ENCODE data around the gene FGF13.

FGF13 gene

DNA sequence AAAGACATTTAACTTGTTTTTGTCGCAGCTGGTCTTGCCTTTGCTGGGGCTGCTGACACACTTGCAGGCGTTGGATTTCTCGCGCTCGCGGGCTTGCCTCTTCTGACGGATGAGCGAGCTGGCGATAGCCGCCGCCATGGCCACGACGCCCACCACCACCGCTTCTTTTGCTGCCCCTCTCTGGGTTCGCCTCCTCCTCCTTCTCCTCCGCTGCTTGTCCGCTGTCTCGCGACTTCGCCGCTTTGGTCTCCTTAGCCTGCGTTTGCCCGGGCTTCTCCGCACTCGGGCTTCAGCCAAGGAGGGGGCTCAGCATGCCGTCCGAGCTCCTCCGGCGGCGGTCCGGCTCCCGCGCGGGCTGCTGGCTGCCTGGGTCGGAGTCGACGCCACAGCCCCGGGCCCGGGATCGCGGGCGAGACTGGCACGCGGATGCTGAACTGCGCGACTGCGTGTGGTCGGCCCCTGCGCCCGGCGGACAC is 613 bp downstream of the FGF13 start:
- H3K4me3 ChIP-seq (replicated peaks; ENCODE audit: low read depth, low read length) = no peak overlapping the region
- DNase-seq (ENCODE audit: extremely low read depth, insufficient read length) = no peak
- no peaks in the 10 kb centered on the region for H3K36me3 ChIP-seq (ENCODE audit: control insufficient read depth, insufficient read depth, low read length)
- TF ChIP-seq, protein P1, sequence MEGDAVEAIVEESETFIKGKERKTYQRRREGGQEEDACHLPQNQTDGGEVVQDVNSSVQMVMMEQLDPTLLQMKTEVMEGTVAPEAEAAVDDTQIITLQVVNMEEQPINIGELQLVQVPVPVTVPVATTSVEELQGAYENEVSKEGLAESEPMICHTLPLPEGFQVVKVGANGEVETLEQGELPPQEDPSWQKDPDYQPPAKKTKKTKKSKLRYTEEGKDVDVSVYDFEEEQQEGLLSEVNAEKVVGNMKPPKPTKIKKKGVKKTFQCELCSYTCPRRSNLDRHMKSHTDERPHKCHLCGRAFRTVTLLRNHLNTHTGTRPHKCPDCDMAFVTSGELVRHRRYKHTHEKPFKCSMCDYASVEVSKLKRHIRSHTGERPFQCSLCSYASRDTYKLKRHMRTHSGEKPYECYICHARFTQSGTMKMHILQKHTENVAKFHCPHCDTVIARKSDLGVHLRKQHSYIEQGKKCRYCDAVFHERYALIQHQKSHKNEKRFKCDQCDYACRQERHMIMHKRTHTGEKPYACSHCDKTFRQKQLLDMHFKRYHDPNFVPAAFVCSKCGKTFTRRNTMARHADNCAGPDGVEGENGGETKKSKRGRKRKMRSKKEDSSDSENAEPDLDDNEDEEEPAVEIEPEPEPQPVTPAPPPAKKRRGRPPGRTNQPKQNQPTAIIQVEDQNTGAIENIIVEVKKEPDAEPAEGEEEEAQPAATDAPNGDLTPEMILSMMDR (IDR thresholded peaks at IDR 0.05; ENCODE audit: insufficient read depth, low read length, poor library complexity, severe bottlenecking) = no peak
- H3K27me3 ChIP-seq (replicated peaks; ENCODE audit: control insufficient read depth, insufficient read depth, low read length) = no peaks in the 10 kb centered on the region

DNA sequence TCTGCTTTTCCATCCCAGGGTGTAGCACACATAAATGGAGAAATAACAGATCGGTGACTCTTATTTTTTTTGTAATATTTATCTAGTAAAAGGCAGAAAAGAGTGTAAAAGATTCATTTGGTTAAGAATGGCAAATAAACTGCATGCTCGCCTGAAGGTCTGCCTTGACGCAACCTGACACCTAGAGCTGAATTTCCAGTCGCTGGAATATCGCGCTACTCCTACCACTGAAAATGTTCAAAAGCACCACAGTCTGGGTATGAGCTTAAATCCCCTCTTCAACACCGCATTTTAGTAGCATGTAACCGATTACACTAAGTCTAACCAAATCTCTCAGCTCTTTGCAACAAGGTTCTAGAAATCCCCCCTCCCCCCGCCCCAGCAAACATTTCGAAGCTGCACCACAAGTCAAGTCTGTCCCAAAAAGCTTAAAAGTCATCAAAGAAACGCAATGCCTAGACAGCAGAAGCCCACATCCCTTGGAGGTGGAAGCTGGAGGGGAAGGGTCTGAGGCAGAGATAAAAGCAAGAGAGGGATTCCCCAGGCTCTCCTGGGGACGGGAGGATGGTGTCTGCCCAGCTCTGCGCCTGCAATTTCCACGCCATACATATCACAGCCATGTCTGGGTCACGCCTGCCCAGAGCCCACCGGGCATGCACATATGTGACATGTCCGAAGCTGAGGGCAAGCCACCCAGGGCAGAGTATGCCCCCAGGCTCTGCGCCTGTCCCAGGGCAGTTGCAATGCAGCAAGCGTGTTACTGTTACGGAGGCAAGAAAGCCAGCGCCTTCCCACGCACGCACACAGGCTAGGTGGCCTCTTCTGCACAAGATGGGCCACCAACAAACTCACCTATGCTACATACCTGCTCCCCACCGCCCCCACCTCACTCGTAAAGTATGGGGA is 1.4 kb downstream of the FGF13 start:
- no peak for DNase-seq (ENCODE audit: extremely low read depth, insufficient read length)
- no peaks in the 10 kb centered on the region for H3K27me3 ChIP-seq (replicated peaks; ENCODE audit: control insufficient read depth, insufficient read depth, low read length)
- TF ChIP-seq, protein P1 (IDR thresholded peaks at IDR 0.05; ENCODE audit: insufficient read depth, low read length, poor library complexity, severe bottlenecking) = no peak
- H3K36me3 ChIP-seq (ENCODE audit: control insufficient read depth, insufficient read depth, low read length) = no peaks in the 10 kb centered on the region
- H3K4me3 ChIP-seq (replicated peaks; ENCODE audit: low read depth, low read length) = no peak overlapping the region

DNA sequence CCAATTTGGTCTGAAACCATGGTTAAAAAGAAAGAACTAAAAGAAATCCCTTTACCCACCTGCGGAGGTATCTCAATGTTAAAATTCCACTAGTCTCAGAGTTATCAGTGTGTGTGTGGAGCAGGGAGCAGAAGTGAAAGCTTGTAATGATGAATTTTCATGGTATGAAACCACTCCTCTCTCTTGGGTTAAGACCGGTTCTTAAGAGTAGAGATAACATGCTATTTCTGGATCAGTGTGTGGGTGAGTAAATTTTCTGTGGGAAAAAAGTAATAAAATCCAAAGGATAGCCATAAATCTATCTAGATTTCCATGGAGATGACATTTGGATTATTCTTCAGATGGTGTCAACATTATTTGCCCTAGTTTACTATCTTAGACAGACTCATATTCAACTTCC is 3.2 kb downstream of the FGF13 start:
- TF ChIP-seq, protein P1 (IDR thresholded peaks at IDR 0.05; ENCODE audit: insufficient read depth, low read length, poor library complexity, severe bottlenecking) = no peak
- Histone ChIP-seq H3K4me3 (replicated peaks; ENCODE audit: low read depth, low read length) (no peak overlapping the region), H3K36me3 (ENCODE audit: control insufficient read depth, insufficient read depth, low read length) (no peaks in the 10 kb centered on the region), H3K27me3 (replicated peaks; ENCODE audit: control insufficient read depth, insufficient read depth, low read length) (no peaks in the 10 kb centered on the region)
- no peak for DNase-seq (ENCODE audit: extremely low read depth, insufficient read length)

DNA sequence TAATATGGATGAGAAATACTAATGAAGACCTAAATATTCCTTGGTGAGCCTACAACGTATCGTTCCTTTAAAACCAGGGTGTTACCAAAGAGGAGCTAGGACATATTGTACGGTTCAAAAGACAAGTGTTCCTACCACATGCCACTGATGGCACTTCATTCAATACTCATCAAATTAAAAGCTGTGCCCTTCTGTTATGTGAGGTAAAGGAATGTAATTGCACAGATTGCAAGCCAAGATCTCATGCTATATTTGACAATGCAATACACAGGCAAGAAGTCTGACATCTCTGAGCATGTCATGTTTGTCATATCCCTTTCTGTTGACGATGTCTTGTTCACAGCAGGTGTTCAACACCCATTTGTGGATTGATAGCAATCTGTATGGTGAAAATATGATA is 6.9 kb downstream of the FGF13 start:
- Histone ChIP-seq H3K27me3 (replicated peaks; ENCODE audit: control insufficient read depth, insufficient read depth, low read length) (no peaks in the 10 kb centered on the region), H3K4me3 (replicated peaks; ENCODE audit: low read depth, low read length) (no peak overlapping the region), H3K36me3 (ENCODE audit: control insufficient read depth, insufficient read depth, low read length) (no peaks in the 10 kb centered on the region)
- no peak for DNase-seq (ENCODE audit: extremely low read depth, insufficient read length)
- TF ChIP-seq, protein P1 (IDR thresholded peaks at IDR 0.05; ENCODE audit: insufficient read depth, low read length, poor library complexity, severe bottlenecking) = no peak

DNA sequence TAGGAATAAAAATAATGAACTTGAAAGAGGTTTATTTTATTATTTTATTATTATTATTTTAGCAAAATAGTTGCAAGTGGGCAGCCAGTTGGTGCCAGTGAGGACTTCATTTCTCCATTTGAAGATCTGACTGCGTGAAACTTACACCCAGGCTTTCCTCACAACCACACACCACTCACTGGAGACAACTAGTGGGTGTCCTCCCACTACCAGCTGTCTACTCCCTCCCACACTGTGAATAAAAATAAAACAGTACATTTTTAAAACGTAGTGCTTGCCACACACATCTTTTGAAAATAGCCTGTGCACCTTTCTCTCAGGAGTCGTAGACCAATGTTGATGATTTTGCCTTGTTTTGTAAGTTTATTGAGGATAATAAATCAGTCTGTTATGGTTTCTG is 7.4 kb downstream of the FGF13 start:
- Histone ChIP-seq H3K4me3 (replicated peaks; ENCODE audit: low read depth, low read length) (no peak overlapping the region), H3K27me3 (replicated peaks; ENCODE audit: control insufficient read depth, insufficient read depth, low read length) (no peaks in the 10 kb centered on the region), H3K36me3 (ENCODE audit: control insufficient read depth, insufficient read depth, low read length) (no peaks in the 10 kb centered on the region)
- no peak for DNase-seq (ENCODE audit: extremely low read depth, insufficient read length)
- TF ChIP-seq, protein P1 (IDR thresholded peaks at IDR 0.05; ENCODE audit: insufficient read depth, low read length, poor library complexity, severe bottlenecking) = no peak
